Peyer's patch (tissue), 4 donors: ENCODE measurements around the gene TANGO6.

Experiments used
- POLR2A ChIP-seq, 2 donors: fragments of 450-650 bp; IDR thresholded peaks; one replicate each; pipeline ENCODE4 v1.5.1; 2017; ENCODE audit warnings: antibody characterized with exemption in 2 of 2, mild to moderate bottlenecking in 2 of 2, moderate library complexity in 2 of 2
- TF ChIP-seq, protein P1 (sequence below), 6 experiments: fragments of 450-650 bp in 4 of 6; fragments of 200-600 bp in 2 of 6; sonication (generic) in 1 of 6; IDR thresholded peaks; one replicate each; pipeline ENCODE4 v1.5.1; 2017 to 2019; ENCODE audit warnings: antibody characterized with exemption in 6 of 6, mild to moderate bottlenecking in 3 of 6, moderate library complexity in 1 of 6

DNA sequence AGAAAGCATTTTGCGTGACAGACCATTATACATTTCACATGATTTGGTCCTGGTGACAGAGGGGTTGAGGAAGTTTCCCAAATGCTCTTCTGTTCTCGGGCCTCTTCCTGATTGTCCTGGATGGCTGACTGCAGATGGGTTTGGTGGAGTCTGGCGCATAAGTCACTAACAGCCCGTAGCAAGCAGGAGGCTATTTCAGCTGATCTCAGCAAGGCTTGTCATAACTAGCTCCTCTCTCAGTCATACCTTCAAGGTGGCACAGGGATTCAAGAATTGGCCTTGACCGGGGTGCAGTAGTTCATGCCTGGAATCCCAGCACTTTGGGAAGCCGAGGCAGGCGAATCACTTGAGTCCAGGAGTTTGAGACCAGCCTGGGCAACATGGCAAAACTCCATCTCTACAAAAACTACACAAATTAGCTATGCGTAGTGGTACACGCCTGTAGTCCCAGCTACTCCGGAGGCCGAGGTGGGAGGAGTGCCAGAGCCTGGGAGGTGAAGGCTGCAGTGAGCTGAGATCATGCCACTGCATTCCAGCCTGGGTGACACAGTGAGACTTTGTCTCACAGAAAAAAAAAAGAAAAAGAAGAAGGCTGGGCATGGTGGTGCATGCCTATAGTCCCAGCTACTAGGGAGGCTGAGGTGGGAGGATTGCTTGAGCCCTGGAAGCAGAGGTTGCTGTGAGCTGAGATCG lies 193.2 kb downstream of the TANGO6 start:
- TF ChIP-seq, protein P1, sequence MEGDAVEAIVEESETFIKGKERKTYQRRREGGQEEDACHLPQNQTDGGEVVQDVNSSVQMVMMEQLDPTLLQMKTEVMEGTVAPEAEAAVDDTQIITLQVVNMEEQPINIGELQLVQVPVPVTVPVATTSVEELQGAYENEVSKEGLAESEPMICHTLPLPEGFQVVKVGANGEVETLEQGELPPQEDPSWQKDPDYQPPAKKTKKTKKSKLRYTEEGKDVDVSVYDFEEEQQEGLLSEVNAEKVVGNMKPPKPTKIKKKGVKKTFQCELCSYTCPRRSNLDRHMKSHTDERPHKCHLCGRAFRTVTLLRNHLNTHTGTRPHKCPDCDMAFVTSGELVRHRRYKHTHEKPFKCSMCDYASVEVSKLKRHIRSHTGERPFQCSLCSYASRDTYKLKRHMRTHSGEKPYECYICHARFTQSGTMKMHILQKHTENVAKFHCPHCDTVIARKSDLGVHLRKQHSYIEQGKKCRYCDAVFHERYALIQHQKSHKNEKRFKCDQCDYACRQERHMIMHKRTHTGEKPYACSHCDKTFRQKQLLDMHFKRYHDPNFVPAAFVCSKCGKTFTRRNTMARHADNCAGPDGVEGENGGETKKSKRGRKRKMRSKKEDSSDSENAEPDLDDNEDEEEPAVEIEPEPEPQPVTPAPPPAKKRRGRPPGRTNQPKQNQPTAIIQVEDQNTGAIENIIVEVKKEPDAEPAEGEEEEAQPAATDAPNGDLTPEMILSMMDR (IDR thresholded peaks at IDR 0.05): no peak
- TF ChIP-seq POLR2A (IDR thresholded peaks at IDR 0.05): no peak
